ENCODE data around the gene WDR73.
"Not testable (repeated sequence)": the region's sequence is repeated elsewhere in the genome, so short reads cannot be mapped to it uniquely, and the experiment has no call there.

Gene WDR73

DNA sequence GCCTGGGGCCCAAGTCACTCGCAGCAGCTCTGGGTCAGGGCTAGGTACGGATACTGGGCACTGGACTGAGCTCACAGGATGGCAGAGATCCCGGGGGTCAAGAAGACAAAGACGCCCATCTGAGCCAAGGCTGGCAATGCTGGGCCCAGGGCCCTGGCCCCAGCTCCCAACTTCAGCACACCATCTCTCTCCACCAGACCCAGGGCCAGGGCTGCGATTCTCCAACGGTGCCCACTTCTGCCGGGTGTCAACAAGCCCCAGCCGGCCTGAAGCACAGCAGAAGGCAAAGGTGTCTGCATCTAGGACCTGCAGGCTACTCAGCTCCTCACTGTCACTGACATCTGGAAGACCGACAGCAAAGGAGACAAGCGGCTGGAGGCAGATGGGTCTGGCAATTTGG is 8.6 kb downstream of the WDR73 start:
- Histone ChIP-seq H3K4me1 (ENCODE audit: insufficient read depth, low read length, severe bottlenecking) (no peaks in the 10 kb centered on the region), H3K9me3 (ENCODE audit: low read length) (no peaks in the 10 kb centered on the region), H2AFZ (ENCODE audit: low read length) (no peak overlapping the region), H3K4me2 (ENCODE audit: low read length) (no peak overlapping the region), H3K9ac (ENCODE audit: low read length) (no peak overlapping the region), H3F3A (ENCODE audit: insufficient read depth, low read length) (no peaks in the 10 kb centered on the region), H3K36me3 (ENCODE audit: insufficient read depth, low read length) (peaks cover 89% of the 10 kb centered on the region), H3K9me2 (ENCODE audit: low read depth, low read length) (no peaks in the 10 kb centered on the region), H3K4me3 (ENCODE audit: low read depth, low read length, poor library complexity, severe bottlenecking) (no peak overlapping the region), H3K27me3 (ENCODE audit: insufficient read depth, low read length) (no peaks in the 10 kb centered on the region), H3K79me2 (ENCODE audit: insufficient read depth, low read length) (no peaks in the 10 kb centered on the region), H4K20me1 (ENCODE audit: insufficient read depth, low read length) (no peaks in the 10 kb centered on the region), H3K27ac (ENCODE audit: low read depth, low read length, poor library complexity, severe bottlenecking) (no peak overlapping the region)
- TF ChIP-seq, protein P1, sequence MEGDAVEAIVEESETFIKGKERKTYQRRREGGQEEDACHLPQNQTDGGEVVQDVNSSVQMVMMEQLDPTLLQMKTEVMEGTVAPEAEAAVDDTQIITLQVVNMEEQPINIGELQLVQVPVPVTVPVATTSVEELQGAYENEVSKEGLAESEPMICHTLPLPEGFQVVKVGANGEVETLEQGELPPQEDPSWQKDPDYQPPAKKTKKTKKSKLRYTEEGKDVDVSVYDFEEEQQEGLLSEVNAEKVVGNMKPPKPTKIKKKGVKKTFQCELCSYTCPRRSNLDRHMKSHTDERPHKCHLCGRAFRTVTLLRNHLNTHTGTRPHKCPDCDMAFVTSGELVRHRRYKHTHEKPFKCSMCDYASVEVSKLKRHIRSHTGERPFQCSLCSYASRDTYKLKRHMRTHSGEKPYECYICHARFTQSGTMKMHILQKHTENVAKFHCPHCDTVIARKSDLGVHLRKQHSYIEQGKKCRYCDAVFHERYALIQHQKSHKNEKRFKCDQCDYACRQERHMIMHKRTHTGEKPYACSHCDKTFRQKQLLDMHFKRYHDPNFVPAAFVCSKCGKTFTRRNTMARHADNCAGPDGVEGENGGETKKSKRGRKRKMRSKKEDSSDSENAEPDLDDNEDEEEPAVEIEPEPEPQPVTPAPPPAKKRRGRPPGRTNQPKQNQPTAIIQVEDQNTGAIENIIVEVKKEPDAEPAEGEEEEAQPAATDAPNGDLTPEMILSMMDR (IDR thresholded peaks at IDR 0.05; ENCODE audit: low read length): no peak
- no peak for TF ChIP-seq EZH2 (IDR thresholded peaks at IDR 0.05; ENCODE audit: borderline replicate concordance, low read length)

DNA sequence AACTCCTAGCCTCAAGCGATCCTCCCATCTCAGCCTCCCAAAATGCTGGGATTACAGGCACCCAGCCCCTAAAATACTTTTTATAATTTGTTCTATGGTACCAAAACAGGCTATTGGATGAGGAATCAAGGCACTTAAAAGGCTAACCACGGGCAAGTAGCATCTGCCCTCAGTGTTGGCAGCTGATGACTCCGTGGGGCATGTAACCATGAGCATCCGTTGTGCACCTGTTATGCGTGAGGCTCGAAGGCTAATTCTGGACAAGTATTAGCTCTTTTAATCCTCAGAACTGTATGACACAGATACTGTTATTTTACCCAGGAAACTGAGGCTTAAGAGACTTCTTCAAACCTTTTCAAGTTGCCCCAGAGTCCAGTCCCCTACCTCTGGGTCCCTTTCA is 10.2 kb downstream of the WDR73 start:
- H3K9ac ChIP-seq (ENCODE audit: low read length): no peak overlapping the region
- no peaks in the 10 kb centered on the region for H3K9me3 ChIP-seq (ENCODE audit: low read length)
- H4K20me1 ChIP-seq (ENCODE audit: insufficient read depth, low read length): no peaks in the 10 kb centered on the region
- peaks cover 91% of the 10 kb centered on the region for H3K36me3 ChIP-seq (ENCODE audit: insufficient read depth, low read length)
- no peaks in the 10 kb centered on the region for H3K9me2 ChIP-seq (ENCODE audit: low read depth, low read length)
- no peaks in the 10 kb centered on the region for H3K4me1 ChIP-seq (ENCODE audit: insufficient read depth, low read length, severe bottlenecking)
- no peak overlapping the region for H3K4me3 ChIP-seq (ENCODE audit: low read depth, low read length, poor library complexity, severe bottlenecking)
- no peak overlapping the region for H3K27ac ChIP-seq (ENCODE audit: low read depth, low read length, poor library complexity, severe bottlenecking)
- no peak overlapping the region for H2AFZ ChIP-seq (ENCODE audit: low read length)
- no peaks in the 10 kb centered on the region for H3K79me2 ChIP-seq (ENCODE audit: insufficient read depth, low read length)
- H3F3A ChIP-seq (ENCODE audit: insufficient read depth, low read length): no peaks in the 10 kb centered on the region
- H3K4me2 ChIP-seq (ENCODE audit: low read length): no peak overlapping the region
- TF ChIP-seq, protein P1 (IDR thresholded peaks at IDR 0.05; ENCODE audit: low read length): no peak
- TF ChIP-seq EZH2 (IDR thresholded peaks at IDR 0.05; ENCODE audit: borderline replicate concordance, low read length): no peak
- no peaks in the 10 kb centered on the region for H3K27me3 ChIP-seq (ENCODE audit: insufficient read depth, low read length)

DNA sequence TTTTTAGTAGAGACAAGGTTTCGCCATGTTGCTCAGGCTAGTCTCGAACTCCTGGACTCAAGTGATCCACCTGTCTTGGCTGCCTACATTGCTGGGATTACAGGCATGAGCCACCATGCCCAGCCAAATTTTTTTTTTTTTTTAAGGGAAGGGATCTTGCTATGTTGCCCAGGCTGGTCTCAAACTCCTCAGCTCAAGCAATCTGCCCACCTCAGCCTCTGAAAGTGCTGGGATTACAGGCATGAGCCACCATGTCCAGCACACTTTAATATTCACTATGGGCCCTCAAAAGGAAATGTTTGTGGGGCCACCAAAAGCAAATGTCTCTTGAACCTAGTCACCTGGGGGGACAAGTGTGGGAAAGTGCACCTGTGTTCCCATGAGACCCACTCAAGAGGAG is 11.4 kb downstream of the WDR73 start:
- H3K4me3 ChIP-seq (ENCODE audit: low read depth, low read length, poor library complexity, severe bottlenecking); H3K4me1 ChIP-seq (ENCODE audit: insufficient read depth, low read length, severe bottlenecking); H3F3A ChIP-seq (ENCODE audit: insufficient read depth, low read length); H3K27me3 ChIP-seq (ENCODE audit: insufficient read depth, low read length); H3K9me3 ChIP-seq (ENCODE audit: low read length); H2AFZ ChIP-seq (ENCODE audit: low read length); H3K27ac ChIP-seq (ENCODE audit: low read depth, low read length, poor library complexity, severe bottlenecking); H4K20me1 ChIP-seq (ENCODE audit: insufficient read depth, low read length); H3K9ac ChIP-seq (ENCODE audit: low read length); H3K9me2 ChIP-seq (ENCODE audit: low read depth, low read length); H3K4me2 ChIP-seq (ENCODE audit: low read length); H3K79me2 ChIP-seq (ENCODE audit: insufficient read depth, low read length): not testable (repeated sequence)
- peaks cover 90% of the 10 kb centered on the region for H3K36me3 ChIP-seq (ENCODE audit: insufficient read depth, low read length)

DNA sequence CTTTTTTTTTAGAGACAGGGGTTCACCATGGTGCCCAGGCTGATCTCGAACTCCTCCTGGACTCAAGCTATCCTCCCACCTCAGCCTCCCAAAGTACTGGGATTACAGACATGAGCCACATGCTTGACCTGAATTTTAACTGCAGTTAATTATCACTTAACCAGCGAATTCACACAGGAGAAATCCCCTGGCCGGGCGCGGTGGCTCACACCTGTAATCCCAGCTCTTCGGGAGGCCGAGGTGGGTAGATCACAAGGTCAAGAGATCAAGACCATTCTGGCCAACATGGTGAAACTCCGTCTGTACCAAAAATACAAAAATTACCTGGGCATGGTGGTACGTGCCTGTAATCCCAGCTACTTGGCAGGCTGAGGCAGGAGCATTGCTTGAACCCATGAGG is 12.2 kb downstream of the WDR73 start:
- H3F3A ChIP-seq (ENCODE audit: insufficient read depth, low read length); H3K9me2 ChIP-seq (ENCODE audit: low read depth, low read length); H3K27me3 ChIP-seq (ENCODE audit: insufficient read depth, low read length); H4K20me1 ChIP-seq (ENCODE audit: insufficient read depth, low read length); H3K4me2 ChIP-seq (ENCODE audit: low read length); H3K4me1 ChIP-seq (ENCODE audit: insufficient read depth, low read length, severe bottlenecking); H3K4me3 ChIP-seq (ENCODE audit: low read depth, low read length, poor library complexity, severe bottlenecking); H2AFZ ChIP-seq (ENCODE audit: low read length); H3K79me2 ChIP-seq (ENCODE audit: insufficient read depth, low read length); H3K9me3 ChIP-seq (ENCODE audit: low read length); H3K9ac ChIP-seq (ENCODE audit: low read length); H3K27ac ChIP-seq (ENCODE audit: low read depth, low read length, poor library complexity, severe bottlenecking): not testable (repeated sequence)
- H3K36me3 ChIP-seq (ENCODE audit: insufficient read depth, low read length): peaks cover 84% of the 10 kb centered on the region

Measured in OCI-LY1 (cell line).